COR-L47 (cell line): ENCODE results near the gene ARMCX1.
"Not testable (repeated sequence)": the region's sequence is repeated elsewhere in the genome, so short reads cannot be mapped to it uniquely, and the experiment has no call there.

Source experiments
- DNase-seq: peaks from one replicate; lab custom pipeline; 2025; lab: John Stamatoyannopoulos, UW

Gene ARMCX1

GRCh38 chrX:101550362-101550750 lies at the start of gene ARMCX1:
Gene ARMCX1 (plus strand): TSS chrX:101550547. CDS start chrX:101552931, 2,384 bp downstream.
- peak; percentile 21 for DNase-seq

GRCh38 chrX:101502929-101503328 lies 47.4 kb upstream of the ARMCX1 start:
- DNase-seq = not testable (repeated sequence)

DNA sequence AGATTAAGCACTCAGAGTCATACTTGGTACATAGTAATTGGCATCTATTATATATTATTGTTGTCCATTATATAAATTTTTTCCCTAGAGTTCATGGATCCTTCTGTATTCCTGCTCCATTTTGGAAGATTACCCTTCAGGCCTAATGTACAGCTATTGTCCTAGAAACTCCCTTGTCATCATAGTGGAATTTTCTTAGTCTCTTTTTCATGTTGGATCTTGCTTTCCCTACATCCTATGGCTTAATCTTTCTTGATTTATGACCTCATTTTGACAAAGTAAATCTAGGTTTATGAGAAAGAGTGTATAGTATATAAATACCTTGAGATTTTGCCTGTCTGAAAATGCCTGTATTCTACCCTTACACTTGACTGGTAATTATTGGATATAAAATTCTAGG lies 43.0 kb upstream of the ARMCX1 start:
- no peak for DNase-seq

DNA sequence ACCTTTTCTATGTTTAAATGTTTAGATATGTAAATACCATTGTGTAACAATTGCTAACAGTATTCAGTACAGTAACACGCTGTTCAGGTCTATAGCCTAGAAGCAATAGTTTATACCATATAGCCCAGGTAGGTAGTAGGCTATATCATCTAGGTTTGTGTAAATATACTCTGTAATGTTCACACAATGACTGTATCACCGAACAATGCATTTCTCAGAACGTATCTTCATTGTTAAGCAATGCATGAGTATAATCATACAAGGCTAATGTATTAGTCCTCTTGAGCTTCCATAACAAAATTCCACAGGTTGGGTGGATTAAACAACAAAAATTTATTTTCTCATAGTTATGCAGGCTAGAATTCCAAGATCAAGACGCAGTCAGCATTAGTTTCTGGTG lies 42.4 kb upstream of the ARMCX1 start:
- no peak for DNase-seq

DNA sequence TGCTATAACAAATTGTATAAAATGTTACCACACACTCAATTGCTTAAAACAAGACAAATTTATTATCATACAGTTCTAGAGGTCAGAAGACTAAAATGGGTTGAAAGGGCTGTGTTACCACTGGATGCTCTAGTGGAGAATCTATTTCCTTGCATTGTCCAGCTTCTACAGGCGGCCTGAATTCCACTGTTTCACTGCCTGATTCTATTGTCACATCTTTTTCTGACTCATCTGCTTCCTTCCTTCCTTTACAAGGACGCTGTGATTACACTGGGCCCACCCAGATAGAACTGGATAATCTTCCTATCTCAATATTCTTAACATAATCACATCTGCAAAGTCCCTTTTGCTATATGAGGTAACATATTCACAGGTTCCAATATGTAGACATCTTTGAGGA lies 19.4 kb upstream of the ARMCX1 start:
- DNase-seq = no peak

GRCh38 chrX:101539116-101539515 lies 11.2 kb upstream of the ARMCX1 start:
- no peak for DNase-seq

DNA sequence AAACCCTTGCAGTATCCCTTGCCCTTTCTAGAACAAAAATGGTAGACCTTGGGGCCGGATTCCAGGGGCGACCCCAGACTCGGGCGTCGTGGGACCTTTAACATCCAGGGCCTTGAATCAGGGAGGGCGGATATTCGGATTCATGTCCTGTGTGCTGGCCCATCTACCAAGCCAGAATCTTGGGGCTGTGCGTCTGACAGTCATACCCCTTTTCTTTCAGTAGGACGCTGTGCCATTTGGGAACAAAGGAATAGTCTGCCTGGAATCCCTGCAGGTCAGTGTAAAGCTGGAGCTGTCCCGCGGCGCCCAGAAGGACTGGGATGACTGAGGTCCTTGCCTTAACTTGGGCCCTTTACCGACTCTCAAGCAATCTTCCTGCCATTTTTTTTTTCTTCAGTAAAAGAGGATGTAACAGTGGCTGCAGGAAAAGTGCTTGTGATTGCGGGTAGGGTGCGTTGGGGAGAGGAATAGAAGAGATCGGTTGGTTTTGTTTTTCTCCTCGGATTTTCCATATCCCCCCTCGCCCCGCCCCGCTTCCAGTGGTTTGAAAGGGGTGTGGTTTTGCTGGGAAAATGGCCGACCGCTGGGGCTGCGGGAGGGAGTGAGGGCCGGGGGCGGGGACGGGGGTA lies 518 bp downstream of the ARMCX1 start:
- peak; percentile 0 for DNase-seq

GRCh38 chrX:101551380-101551767 lies 1.0 kb downstream of the ARMCX1 start:
- DNase-seq = no peak

GRCh38 chrX:101552714-101553113 lies 2.4 kb downstream of the ARMCX1 start:
- no peak for DNase-seq

DNA sequence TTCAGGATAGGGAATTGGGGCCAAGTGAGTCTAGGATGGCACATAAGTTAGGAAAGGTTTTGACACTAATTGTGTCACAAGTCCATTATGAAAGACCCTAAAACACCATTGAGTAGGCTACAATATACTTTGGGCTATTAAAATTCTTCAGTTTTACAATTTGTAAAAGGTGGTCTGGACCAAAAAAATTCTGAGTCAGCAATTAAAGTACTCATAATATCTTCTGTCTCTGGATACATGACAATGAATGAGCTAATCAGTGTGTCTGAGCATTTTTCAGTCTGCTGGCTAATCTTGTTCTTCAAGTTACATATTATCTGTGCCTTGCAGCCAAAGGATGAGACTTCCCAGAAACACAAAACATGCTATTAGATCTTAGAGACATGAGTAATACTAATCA lies 14.3 kb downstream of the ARMCX1 start:
- no peak for DNase-seq

- DNase-seq = peak; percentile 26
Measured at GRCh38 chrX:101595739-101596419, 45.5 kb downstream of the ARMCX1 start.

- not testable (repeated sequence) for DNase-seq
Measured at GRCh38 chrX:101599592-101599991, 49.2 kb downstream of the ARMCX1 start.

DNA sequence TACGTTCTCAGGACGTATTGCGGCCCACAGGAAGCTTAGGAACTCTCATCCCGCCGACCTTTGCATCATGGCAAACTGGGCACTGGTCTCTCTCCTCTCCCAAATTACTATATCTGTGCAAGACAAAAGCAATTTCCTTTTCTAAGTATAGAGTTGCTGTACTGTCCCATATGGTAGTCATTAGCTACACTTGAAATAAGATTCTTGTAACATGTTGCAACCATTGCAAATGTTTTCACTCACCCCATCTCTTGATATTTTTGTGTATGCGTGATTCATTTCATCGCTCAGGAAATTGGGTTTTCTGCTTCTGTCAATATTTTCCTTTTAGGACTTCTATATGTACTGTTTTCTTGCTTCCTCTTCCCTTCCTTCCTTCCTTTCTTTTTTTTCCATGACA lies 51.7 kb downstream of the ARMCX1 start:
- no peak for DNase-seq
